HG03066 (cell line): ENCODE results near the gene LAMB1.
"Not testable (repeated sequence)": the region's sequence is repeated elsewhere in the genome, so short reads cannot be mapped to it uniquely, and the experiment has no call there.

Experiments used
- ATAC-seq: cut with Tn5 transposase; IDR thresholded peaks from one replicate; pipeline ENCODE4 v1.9.1; 2021; ENCODE audit warnings: low read depth; ENCODE audit not compliant: unreplicated experiment

Gene LAMB1

DNA sequence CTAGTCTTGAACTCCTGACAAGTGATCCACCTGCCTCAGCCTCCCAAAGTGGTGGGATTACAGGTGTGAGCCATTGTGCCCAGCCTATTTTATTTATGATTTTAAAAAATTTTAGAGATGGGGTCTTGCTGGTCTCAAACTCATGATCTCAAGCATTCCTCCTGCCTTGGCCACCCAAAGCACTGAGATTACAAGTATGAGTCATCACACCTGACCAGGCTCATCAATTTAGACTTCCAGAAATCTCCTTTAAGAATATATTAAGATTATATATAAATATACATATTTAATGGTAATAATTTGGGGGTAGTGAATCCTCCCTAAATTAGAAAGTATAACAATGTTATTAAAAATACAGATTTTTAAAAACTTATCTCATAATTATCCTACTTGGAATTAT, 29.1 kb downstream of the LAMB1 start:
- ATAC-seq: no peak

DNA sequence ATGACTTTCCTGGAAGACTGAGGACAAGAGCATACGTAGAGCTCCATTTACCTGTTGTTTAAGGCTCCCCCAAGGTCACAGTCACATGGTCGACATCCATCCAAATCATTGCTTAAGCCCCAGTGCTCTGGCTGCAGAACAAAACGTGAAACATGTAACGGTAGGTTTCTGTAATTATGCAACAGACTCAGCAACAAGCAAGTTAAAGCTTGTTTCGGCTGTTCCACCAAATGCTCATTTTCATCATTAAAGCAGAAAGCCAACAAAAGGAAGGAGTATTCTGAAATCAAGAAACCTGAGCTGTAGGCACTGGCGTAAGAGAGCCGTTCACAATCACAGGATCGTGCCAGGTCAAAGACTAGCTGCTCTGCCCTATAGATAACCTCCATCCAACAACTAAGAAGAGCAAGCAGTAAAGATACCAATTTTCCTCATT, 30.0 kb downstream of the LAMB1 start:
- ATAC-seq: no peak

DNA sequence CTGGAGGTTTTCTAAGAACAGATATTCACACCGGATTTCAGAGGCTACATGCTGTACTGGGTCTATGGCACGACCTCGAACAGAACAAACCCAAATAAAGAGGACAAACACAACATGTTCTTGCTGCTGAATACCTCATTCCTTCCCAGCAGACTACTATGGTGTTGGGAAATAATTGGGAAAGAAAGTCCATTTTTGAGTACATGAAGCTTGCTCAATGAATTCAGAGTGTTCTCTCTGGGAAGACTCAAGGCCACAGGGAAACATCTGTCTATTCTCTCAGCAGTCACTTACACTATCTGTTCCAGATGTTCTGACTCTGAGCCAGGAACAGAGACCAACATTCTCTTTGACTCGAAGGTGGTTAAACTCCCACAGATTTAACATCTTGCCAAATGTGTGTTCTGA, 30.9 kb downstream of the LAMB1 start:
- ATAC-seq: no peak

DNA sequence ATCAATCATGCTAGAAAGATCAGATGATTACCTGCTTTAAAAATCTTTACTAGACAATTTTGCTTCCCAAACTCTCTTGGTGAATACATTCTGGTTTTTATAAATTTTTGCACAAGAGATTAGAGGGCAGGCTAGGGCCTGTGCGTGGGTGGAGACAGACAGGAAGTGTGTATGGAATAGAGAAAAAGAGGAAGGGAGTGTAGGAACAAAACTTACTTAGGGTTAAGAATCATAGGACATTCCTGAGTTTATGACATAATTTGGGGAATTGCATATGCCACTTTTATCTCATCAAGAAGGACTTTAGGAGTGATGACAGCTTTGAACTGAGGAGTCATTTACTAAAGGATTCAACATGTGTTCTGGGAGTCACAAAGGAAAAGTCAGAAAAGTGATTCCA, 31.3 kb downstream of the LAMB1 start:
- ATAC-seq: no peak

DNA sequence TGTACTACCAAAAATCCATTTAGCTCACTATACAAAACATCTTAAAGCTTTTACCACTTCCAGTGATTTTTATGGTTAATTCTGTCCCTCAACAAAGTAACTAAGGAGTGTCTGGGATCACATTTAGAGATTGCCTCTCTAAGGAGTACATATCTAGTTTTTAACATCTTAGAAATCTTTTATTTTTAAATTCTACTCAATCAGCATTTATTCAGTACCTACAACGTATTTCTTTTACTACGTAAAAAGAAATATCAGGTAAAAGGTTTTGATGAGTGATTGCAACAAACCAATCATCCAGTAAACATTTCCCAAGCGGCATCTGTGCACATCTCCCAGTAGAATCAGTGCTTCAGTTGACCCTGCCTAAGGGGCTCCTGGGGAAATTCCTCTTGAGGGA, 31.9 kb downstream of the LAMB1 start:
- ATAC-seq: no peak

DNA sequence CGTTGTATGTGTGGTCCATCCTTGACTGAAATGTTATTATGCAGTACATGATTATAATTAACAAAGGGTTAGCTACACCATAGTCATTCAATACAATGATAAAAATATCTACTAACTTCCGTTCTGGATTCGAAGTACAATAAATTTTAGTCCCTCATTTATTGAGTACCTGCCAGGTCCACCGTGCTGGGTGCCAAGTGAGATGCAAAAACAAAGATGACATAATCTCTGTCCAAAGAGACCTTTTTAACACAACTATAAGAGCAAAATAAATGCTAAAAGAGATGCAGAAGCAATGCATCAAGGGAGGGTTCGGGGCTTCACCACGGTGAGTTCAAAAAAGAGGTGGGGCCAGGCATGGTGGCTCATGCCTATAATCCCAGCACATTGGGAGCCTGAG, 33.1 kb downstream of the LAMB1 start:
- no peak for ATAC-seq

DNA sequence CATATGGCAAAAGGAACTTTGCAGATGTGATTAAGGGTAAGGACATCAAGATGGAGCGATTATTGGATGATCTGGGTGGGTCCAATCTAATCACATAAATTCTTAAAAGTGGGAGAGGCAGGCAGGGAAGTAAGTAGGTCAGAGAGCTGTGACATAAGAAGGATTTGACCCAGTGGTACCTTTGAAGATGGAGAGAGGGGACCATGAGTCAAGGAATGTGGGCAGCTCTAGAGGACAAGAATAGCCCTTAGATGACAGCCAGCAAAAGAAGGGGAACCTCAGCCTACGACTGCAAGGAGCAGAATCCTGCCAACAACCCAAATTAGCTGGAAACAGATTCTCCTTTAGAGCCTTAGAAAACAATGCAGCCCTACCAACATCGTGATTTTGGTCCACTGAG, 34.5 kb downstream of the LAMB1 start:
- no peak for ATAC-seq

DNA sequence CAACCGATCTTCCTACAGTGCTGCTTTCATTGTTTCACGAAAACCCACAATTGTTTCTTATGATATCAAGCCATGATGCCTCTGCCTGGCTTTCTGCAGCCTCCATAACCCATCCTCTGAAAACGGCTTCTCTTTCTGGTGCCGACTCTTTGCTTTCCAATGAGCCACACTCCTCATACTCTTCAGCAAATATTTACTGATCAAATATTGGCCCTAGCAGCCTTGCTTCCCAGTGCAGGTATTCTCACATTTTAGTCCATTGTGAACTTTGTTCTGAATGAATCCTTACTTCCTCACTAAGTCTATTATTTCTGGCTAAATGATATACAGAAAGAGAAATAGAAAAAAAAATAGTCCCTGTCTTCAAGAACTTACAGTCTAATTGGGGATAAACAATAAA, 35.5 kb downstream of the LAMB1 start:
- no peak for ATAC-seq

DNA sequence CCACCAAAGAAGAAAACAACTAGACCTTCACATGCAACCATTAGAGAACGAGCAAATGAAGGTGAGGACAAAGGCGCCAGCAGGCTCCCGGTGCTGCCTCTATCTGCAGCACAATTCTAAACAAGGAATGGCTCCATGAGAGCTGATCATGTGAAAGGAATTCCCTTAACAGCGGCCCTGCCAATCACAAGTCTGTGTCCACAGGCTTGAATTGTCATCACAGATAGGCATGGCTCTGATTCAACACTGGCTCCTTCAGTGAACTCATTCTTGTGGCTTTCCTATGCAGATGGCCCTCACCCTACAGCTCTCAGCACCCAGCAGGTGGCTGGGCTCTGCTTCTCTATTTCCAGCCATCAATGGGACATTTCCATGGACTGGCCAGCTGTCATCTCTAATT, 36.2 kb downstream of the LAMB1 start:
- ATAC-seq: no peak

DNA sequence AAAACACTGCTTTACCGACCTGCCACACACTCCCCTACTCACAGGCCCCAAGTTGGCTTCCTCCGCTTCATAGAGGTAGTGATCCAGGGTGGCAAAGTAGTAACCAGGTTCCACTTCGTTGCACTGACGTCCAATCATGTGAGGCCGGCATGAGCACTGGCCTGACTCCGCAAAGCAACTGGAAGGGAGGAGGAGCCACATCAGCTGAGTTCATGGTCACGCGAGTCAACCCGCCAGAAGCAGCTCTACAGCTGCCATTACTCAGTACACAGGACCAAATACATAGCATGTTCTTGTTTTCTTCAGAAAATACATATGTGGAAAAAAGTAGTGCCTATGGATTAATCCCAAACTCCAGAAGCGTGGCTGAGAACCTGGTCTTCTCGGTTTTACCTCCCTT, 38.5 kb downstream of the LAMB1 start:
- no peak for ATAC-seq

DNA sequence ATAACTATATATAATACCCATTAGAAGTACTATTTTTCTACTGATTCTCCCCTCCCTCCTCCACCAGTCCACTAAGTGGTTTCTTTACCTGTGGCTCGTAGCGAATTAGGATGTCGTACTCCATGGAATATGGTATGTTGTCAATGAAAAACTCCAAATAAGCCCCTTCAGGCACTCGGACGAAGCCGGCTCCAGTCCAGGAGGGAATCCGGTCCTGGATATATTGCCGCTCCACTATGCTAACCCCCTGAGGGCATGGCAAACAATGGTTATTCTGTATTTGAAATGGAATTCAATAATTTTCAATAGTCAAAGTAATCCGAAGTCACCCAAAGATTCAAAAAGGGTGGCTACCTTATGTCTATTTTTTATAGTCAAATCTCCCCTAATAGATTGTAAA, 40.1 kb downstream of the LAMB1 start:
- ATAC-seq: no peak

DNA sequence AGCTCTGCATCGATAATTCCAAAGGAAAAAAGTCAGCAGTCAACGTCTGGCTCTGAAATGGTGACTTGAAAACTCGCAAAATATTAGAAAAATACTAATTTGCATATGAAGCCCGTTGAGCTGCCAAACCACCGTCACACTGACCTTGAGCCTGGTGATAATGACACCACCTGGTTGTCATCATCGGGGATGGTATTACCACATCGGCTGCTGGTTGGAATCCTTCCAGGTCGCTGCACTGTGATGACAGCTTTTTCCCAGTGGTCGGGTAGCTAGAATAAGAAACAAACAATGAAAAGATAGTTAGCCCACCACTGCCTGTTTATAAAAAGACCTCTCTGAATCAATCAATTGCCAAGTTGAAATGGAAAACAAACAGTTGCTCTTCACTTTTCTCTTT, 41.6 kb downstream of the LAMB1 start:
- ATAC-seq: no peak

DNA sequence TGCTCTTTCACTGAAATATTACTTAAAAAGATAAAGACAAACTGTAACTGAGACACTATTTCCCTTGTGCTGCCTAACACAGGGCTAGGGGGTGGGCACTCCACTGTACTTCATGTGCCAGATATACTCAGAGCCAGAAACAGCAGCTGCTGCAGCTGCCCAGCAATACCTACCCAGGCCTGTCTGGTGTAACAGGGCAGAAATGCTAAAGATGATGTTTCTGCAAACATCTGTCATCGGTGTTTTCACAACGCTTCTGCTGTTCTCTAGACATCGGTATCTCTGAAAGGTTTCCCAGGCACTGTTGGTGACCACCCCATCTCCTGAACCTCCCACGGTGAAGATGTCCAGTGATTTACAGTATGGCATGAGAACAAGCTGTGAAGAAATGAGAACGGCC, 42.7 kb downstream of the LAMB1 start:
- no peak for ATAC-seq

DNA sequence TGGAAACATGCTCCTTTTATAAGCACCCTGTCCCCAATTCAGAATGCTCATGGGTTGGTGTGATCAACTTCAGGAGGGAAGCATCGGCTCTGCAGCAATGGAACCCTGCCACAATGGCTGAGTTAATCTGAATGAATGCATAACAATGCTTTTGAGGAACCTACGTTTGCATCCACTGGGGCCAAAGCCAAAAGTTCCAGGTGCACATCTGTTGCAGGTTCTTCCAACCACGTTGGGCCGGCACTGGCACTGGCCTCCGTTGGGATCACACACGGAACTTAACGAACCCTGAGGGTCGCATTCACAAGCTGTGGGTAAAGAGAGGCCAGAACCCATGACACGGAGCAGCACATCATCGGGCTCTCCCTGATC, 43.4 kb downstream of the LAMB1 start:
- ATAC-seq: no peak

DNA sequence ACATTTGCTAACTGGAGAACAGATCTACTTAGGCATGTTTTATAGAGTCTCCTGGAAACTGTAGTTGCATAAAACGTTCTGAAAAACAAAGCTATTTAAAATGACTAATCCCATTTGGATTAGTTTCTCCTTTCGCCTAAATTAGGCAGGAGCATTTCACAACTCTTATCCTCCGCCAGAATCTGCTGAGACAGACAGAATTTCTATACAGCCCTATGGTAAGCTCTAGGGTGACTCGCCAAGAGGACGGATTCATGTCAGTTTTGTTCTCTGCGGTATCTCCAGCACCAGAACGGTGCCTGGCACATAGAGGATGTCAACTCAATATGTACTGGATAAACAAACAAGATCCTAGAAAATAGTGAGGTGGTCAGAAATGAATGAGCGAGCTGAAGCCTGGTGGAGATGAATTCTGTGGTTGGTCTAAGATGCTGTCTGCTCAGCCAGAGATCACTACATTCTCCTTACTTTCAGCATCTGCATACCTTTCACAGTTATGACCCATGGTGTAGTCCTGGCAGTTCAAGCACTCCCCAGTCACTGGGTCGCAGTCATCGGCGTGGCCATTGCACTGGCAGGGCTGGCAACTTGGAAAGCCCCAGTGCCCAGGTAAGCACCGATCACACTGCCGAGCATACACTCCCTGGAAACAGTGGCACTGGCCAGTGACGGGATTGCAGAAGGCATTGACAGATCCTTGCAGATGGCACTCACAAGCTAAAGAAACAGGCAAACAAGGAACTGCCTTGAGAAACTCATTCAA, 44.0 kb downstream of the LAMB1 start:
- no peak for ATAC-seq

DNA sequence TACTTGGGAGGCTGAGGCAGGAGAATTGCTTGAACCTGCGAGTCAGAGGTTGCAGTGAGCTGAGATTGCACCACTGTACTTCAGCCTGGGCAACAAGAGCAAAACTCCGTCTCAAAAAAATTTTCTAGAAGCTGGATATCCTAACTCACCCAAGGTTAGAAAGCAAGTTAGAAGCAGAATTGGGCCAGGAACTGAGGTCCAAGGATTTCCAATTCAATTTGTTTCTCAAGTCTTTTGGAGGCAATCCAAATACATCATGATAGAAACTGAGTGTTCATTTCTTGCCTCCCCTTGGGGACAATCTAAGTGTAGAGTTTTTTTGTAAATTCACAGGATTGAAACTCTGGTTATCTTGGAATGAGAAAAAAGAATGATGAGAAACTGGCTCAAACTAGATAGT, 45.5 kb downstream of the LAMB1 start:
- no peak for ATAC-seq

DNA sequence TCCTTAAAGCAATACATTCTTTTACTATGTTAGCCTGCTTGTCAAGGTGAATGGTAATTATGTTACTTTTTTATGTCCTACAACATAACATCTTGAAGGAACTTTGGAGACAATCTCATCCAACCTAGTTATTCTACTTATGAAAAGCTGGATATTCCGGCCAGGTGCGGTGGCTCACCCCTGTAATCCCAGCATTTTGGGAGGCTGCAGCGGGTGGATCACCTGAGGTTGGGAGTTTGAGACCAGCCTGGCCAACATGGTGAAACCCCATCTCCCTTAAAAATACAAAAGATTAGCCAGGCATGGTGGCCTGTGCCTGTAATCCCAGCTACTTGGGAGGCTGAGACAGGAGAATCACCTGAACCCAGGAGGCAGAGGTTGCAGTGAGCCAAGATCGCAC, 46.0 kb downstream of the LAMB1 start:
- ATAC-seq: not testable (repeated sequence)

DNA sequence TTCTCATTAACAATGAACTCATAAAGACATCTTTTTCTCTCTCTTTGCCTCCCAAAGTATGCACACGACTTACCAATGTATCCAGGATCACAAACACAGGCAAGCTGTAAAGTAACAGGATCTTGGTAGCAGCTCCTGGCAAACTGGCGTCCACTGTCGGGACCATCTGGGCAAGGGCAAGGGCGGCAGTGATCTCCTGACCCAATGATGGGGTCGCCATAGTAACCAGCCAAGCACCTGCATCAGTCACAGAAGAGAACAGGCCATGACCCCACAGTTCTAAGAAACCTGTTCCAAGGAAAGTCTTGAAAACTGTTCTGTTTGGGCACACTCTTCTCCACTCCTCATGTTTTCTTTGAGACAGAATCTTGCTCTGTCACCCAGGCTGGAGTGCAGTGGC, 47.6 kb downstream of the LAMB1 start:
- no peak for ATAC-seq

DNA sequence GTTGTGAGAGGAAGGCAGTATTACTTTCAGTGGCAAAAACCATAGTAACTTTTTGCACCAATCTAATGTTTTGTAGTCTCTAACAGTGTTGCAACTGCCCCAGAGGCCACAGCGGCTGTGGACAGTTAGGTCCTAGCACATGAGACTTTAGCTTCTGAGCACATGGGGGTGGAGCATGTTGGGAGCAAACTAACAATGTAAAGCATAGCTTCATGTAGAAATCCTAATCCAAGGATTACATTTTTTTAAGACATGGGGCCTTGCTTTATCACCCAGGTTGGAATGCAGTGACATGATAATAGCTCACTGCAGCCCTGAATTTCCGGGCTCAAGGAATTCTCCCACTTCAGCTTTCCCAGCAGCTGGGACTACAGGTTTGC, 49.0 kb downstream of the LAMB1 start:
- no peak for ATAC-seq

DNA sequence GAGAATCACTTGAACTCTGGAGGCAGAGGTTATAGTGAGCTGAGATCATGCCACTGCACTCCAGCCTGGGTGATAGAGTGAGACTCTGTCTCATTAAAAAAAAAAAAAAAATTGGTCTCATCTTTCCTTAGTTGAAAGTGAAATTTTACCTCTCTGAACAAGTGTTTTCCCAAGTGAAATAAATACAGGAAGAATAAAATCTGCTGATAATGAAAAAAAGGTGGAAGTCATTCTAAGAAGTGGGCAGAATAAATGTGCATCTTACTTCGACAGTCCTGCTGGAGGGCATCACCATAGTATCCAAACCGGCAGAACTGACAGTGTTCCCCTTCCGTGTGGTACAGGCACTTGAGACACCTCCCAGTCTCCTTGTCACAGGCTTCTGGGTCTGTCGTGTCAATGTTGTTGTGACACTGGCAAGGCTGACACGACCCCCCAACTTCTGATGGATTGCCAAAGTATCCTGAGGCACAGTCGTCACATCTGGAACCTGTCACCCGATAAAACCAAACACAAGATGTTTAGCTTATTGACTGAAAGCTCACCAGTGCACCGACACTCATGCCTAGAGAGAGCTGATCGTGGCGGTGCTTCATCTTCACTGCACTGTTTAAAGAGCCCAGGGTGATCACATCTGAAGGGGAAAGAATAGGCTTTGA, 49.6 kb downstream of the LAMB1 start:
- no peak for ATAC-seq

DNA sequence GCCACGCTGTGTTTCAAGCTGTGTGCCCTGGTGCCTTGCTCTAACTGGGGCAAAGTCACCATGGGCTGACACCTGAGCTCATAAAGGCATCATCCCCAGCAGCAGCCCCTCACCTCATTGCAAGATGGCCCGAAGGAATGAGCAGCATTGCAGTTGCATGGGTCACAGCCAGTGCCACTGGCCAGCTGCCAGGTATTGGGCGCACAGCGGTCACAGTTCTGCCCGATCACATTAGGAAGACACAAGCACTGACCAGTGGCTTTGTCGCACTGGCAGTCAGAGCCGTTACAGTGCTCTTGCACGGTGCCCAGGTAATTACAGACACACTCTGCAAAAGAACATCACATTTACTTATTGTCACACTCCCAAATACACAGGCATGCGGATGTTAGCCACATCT, 51.1 kb downstream of the LAMB1 start:
- no peak for ATAC-seq

DNA sequence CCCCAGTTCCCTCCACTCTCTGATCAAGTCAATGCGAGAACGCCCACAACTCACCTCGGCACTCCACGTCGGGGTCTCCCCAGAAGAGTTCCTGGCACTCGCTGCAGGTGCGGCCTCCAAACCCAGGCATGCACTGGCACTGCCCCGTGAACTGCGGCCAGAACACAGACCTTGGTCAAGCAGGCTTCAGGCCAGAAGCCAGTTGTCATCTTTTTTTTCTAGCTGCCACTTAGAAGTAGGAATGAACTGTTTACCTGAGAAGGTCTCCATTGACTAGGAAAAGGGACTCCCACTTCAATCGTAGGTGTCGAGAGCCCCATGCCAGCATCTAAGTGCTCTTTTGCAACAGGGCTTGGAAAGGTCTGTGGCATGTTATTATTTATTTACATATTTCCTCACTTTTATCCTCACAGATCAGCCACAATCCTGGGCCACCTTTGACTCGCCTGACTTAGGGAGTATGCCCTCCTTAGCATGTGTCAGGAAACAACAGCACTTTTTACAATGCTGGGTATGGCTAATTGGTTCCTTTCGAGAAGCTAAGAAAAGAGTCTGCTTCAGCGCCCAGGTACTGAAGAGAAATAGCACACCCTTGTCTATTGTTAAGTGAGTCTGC, 51.7 kb downstream of the LAMB1 start:
- ATAC-seq: no peak
